ENCODE data around the gene DRAXIN. TPM values are rescaled to one million over a fixed set of nuclear protein-coding genes. Genes with fewer than 3 reads are reported as not detected.

DRAXIN gene
- total RNA-seq, 3 donors from 2014 or later (not counting 1 experiment from before 2014, with no cell fraction given), result 10.9 to 24.9 (median 12.1) TPM

GRCh38 chr1:11680270-11681070 lies 11.0 kb upstream of the DRAXIN start:
- DNase-seq, result peak in 1 of 2 donors; percentile 37
- peaks cover 5% of the 10 kb centered on the region for H3K36me3 ChIP-seq (ENCODE audit: control insufficient read depth, insufficient read depth, low read length)
- H3K4me1 ChIP-seq (ENCODE audit: control insufficient read depth, insufficient read depth, low read length), result peaks cover 23% of the 10 kb centered on the region
- 13% methylated on average over 65 of the region's 65 CpGs for WGBS (ENCODE audit: insufficient coverage)
- peak overlapping the region; percentile 98 for H3K4me3 ChIP-seq (ENCODE audit: low read length)
- Mint-ChIP-seq H3K27me3 (ENCODE audit: low read depth in 2 of 2) (no peaks in the 10 kb centered on the region), H3K4me3 (peak overlapping the region; percentile 92), H3K36me3 (no peaks in the 10 kb centered on the region), H3K9me3 (no peaks in the 10 kb centered on the region), H3K4me1 (peaks cover 5 to 30% of the 10 kb centered on the region in 2 donors), H3K27ac (peak overlapping the region in 1 of 2 donors; percentile 91)
- peak; percentile 1 to 9 (median 6) for ATAC-seq
- TF ChIP-seq CTCF (IDR thresholded peaks at IDR 0.05), result no peak
- no peaks in the 10 kb centered on the region for H3K9me3 ChIP-seq (ENCODE audit: control insufficient read depth, insufficient read depth, low read length)
- H3K27me3 ChIP-seq (ENCODE audit: control insufficient read depth, insufficient read depth, low read length), result no peaks in the 10 kb centered on the region
- intact Hi-C loops (cut with micrococcal nuclease), result loop anchor here (1.0 to 5.0 kb wide), 2 partner anchors 13 to 37 kb away; no protein-coding TSS in a partner anchor
- peak overlapping the region; percentile 61 for H3K27ac ChIP-seq (ENCODE audit: low read length)

GRCh38 chr1:11681071-11681771 lies 10.3 kb upstream of the DRAXIN start, which contains the start of gene MAD2L2:
Gene MAD2L2 (minus strand): TSS chr1:11681148. CDS start chr1:11680601, 547 bp downstream.
- WGBS (ENCODE audit: insufficient coverage), result under 1% methylated on average over 71 of the region's 71 CpGs
- no peaks in the 10 kb centered on the region for H3K36me3 ChIP-seq (ENCODE audit: control insufficient read depth, insufficient read depth, low read length)
- peak; percentile 90 to 93 for DNase-seq
- peak within 1 kb of the TSS; percentile 62 to 91 for H3K27ac Mint-ChIP-seq
- no peaks in the 10 kb centered on the region for H3K9me3 ChIP-seq (ENCODE audit: control insufficient read depth, insufficient read depth, low read length)
- peaks cover 23% of the 10 kb centered on the region for H3K4me1 ChIP-seq (ENCODE audit: control insufficient read depth, insufficient read depth, low read length)
- peaks cover 5 to 24% of the 10 kb centered on the region in 2 donors for H3K4me1 Mint-ChIP-seq
- peak within 1 kb of the TSS; percentile 98 for H3K4me3 ChIP-seq (ENCODE audit: low read length)
- H3K27me3 Mint-ChIP-seq (ENCODE audit: low read depth in 2 of 2), result no peaks in the 10 kb centered on the region
- no peak for TF ChIP-seq CTCF (IDR thresholded peaks at IDR 0.05)
- no peaks in the 10 kb centered on the region for H3K36me3 Mint-ChIP-seq
- peak within 1 kb of the TSS; percentile 92 for H3K4me3 Mint-ChIP-seq
- peak within 1 kb of the TSS; percentile 61 for H3K27ac ChIP-seq (ENCODE audit: low read length)
- no peaks in the 10 kb centered on the region for H3K27me3 ChIP-seq (ENCODE audit: control insufficient read depth, insufficient read depth, low read length)
- no peaks in the 10 kb centered on the region for H3K9me3 Mint-ChIP-seq
- ATAC-seq, result peak; percentile 92 to 96 (median 93)
- intact Hi-C loops (cut with micrococcal nuclease), result loop anchor here (5.0 kb wide), 1 partner anchor 36 kb away; no protein-coding TSS in a partner anchor

GRCh38 chr1:11682287-11682771 lies 9.2 kb upstream of the DRAXIN start:
- intact Hi-C loops (cut with micrococcal nuclease), result loop anchor here (5.0 kb wide), 1 partner anchor 35 kb away; no protein-coding TSS in a partner anchor
- Mint-ChIP-seq H3K4me1 (peaks cover 5 to 24% of the 10 kb centered on the region in 2 donors), H3K27ac (peak overlapping the region in 1 of 2 donors; percentile 91), H3K27me3 (ENCODE audit: low read depth in 2 of 2) (no peaks in the 10 kb centered on the region), H3K9me3 (no peaks in the 10 kb centered on the region), H3K36me3 (no peaks in the 10 kb centered on the region), H3K4me3 (peak overlapping the region; percentile 92)
- H3K27ac ChIP-seq (ENCODE audit: low read length), result no peak overlapping the region
- no peaks in the 10 kb centered on the region for H3K9me3 ChIP-seq (ENCODE audit: control insufficient read depth, insufficient read depth, low read length)
- H3K27me3 ChIP-seq (ENCODE audit: control insufficient read depth, insufficient read depth, low read length), result no peaks in the 10 kb centered on the region
- H3K36me3 ChIP-seq (ENCODE audit: control insufficient read depth, insufficient read depth, low read length), result no peaks in the 10 kb centered on the region
- peaks cover 23% of the 10 kb centered on the region for H3K4me1 ChIP-seq (ENCODE audit: control insufficient read depth, insufficient read depth, low read length)
- WGBS (ENCODE audit: insufficient coverage), result 81% methylated on average over 6 of the region's 7 CpGs
- ATAC-seq, result no peak
- no peak overlapping the region for H3K4me3 ChIP-seq (ENCODE audit: low read length)
- TF ChIP-seq CTCF (IDR thresholded peaks at IDR 0.05), result no peak
- no peak for DNase-seq
